ENCODE data around the gene ACER3.

ACER3 gene

GRCh38 chr11:77030834-77031414 is 170.2 kb downstream of the ACER3 start:
- Histone ChIP-seq H3K9ac (no peak overlapping the region), H3K27ac (no peak overlapping the region), H3K4me3 (ENCODE audit: low read depth, low read length) (no peak overlapping the region), H3K27me3 (ENCODE audit: control insufficient read depth, insufficient read depth, low read length) (no peaks in the 10 kb centered on the region), H3K36me3 (ENCODE audit: control insufficient read depth, insufficient read depth, low read length) (no peaks in the 10 kb centered on the region), H2AFZ (no peak overlapping the region), H3K4me2 (ENCODE audit: low read length) (no peak overlapping the region), H3K9me3 (ENCODE audit: control insufficient read depth, low read length) (no peaks in the 10 kb centered on the region), H3K4me1 (no peaks in the 10 kb centered on the region), H3K79me2 (no peaks in the 10 kb centered on the region)
- TF ChIP-seq, protein P1, sequence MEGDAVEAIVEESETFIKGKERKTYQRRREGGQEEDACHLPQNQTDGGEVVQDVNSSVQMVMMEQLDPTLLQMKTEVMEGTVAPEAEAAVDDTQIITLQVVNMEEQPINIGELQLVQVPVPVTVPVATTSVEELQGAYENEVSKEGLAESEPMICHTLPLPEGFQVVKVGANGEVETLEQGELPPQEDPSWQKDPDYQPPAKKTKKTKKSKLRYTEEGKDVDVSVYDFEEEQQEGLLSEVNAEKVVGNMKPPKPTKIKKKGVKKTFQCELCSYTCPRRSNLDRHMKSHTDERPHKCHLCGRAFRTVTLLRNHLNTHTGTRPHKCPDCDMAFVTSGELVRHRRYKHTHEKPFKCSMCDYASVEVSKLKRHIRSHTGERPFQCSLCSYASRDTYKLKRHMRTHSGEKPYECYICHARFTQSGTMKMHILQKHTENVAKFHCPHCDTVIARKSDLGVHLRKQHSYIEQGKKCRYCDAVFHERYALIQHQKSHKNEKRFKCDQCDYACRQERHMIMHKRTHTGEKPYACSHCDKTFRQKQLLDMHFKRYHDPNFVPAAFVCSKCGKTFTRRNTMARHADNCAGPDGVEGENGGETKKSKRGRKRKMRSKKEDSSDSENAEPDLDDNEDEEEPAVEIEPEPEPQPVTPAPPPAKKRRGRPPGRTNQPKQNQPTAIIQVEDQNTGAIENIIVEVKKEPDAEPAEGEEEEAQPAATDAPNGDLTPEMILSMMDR (IDR thresholded peaks at IDR 0.05), result no peak

DNA sequence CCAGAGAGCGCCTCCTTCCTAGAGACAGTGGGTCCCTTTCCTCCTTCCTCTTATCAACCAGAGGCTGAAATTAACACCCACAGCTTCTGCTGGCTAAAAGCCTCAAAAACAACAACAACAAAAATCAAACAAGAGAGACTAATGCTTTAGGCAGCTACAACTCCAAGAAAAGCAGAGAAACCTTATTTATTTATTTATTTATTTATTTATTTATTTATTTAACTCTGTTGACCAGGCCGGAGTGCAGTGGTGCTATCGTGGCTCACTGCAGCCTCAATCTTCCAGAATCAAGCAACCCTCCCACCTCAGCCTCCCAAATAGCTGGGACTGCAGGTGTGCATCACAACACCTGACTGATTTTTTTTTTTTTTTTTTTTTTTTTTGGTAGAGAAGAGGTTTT is 170.9 kb downstream of the ACER3 start:
- H3K9ac ChIP-seq, result no peak overlapping the region
- H3K4me2 ChIP-seq (ENCODE audit: low read length), result no peak overlapping the region
- no peaks in the 10 kb centered on the region for H3K27me3 ChIP-seq (ENCODE audit: control insufficient read depth, insufficient read depth, low read length)
- TF ChIP-seq, protein P1 (IDR thresholded peaks at IDR 0.05), result no peak
- no peaks in the 10 kb centered on the region for H3K4me1 ChIP-seq
- no peak overlapping the region for H3K4me3 ChIP-seq (ENCODE audit: low read depth, low read length)
- H3K79me2 ChIP-seq, result no peaks in the 10 kb centered on the region
- no peak overlapping the region for H3K27ac ChIP-seq
- H2AFZ ChIP-seq, result no peak overlapping the region
- H3K9me3 ChIP-seq (ENCODE audit: control insufficient read depth, low read length), result no peaks in the 10 kb centered on the region
- H3K36me3 ChIP-seq (ENCODE audit: control insufficient read depth, insufficient read depth, low read length), result no peaks in the 10 kb centered on the region

- no peak overlapping the region for H3K9ac ChIP-seq
- no peaks in the 10 kb centered on the region for H3K79me2 ChIP-seq
- H3K27me3 ChIP-seq (ENCODE audit: control insufficient read depth, insufficient read depth, low read length), result no peaks in the 10 kb centered on the region
- no peaks in the 10 kb centered on the region for H3K4me1 ChIP-seq
- H2AFZ ChIP-seq, result no peak overlapping the region
- H3K4me2 ChIP-seq (ENCODE audit: low read length), result no peak overlapping the region
- H3K36me3 ChIP-seq (ENCODE audit: control insufficient read depth, insufficient read depth, low read length), result no peaks in the 10 kb centered on the region
- H3K4me3 ChIP-seq (ENCODE audit: low read depth, low read length), result no peak overlapping the region
- H3K9me3 ChIP-seq (ENCODE audit: control insufficient read depth, low read length), result no peaks in the 10 kb centered on the region
- TF ChIP-seq, protein P1 (IDR thresholded peaks at IDR 0.05), result no peak
- no peak overlapping the region for H3K27ac ChIP-seq
Observed at GRCh38 chr11:77035039-77035438, 174.3 kb downstream of the ACER3 start.

DNA sequence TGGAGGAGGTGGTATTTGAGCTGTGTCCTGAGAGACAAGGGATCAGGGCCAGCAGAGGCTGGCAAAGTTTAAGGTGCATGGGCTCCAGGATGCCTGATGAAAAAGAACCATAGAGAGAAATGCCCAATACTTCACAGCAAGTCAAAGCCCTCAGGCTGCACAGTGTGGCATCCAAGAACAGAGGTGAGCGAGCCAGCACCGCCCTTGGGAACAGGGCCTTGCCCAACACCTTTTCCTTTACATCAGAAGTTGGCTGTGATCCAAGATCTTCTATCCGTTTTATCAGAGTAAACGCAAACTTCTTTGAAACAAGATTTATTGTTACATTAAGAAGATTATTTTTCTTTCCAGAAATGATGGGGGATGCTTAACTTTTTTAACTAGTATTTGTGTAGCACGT is 174.9 kb downstream of the ACER3 start:
- H3K9me3 ChIP-seq (ENCODE audit: control insufficient read depth, low read length), result no peaks in the 10 kb centered on the region
- H3K9ac ChIP-seq, result no peak overlapping the region
- no peaks in the 10 kb centered on the region for H3K36me3 ChIP-seq (ENCODE audit: control insufficient read depth, insufficient read depth, low read length)
- H3K4me2 ChIP-seq (ENCODE audit: low read length), result no peak overlapping the region
- no peak overlapping the region for H3K4me3 ChIP-seq (ENCODE audit: low read depth, low read length)
- no peaks in the 10 kb centered on the region for H3K79me2 ChIP-seq
- TF ChIP-seq, protein P1 (IDR thresholded peaks at IDR 0.05), result no peak
- H3K27me3 ChIP-seq (ENCODE audit: control insufficient read depth, insufficient read depth, low read length), result no peaks in the 10 kb centered on the region
- no peaks in the 10 kb centered on the region for H3K4me1 ChIP-seq
- no peak overlapping the region for H3K27ac ChIP-seq
- no peak overlapping the region for H2AFZ ChIP-seq

DNA sequence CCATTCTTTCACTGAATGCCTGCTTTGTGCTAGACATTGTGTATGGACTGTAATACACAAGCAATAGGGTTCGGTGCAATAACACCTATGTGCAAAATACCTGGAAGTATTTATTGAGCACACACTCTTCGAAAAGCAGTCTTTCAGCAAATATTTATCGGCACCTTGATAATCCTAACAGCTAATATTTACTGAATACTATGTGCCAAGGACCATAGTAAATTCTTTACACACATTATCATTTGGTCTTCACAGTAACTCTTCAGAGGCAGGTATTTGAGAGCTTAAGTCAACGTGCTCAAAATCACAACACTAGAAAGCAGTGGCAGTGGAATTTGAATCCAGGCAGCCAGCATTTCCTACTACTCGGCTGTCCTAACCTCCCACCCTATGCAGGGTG is 175.7 kb downstream of the ACER3 start:
- H3K4me3 ChIP-seq (ENCODE audit: low read depth, low read length), result no peak overlapping the region
- H3K27me3 ChIP-seq (ENCODE audit: control insufficient read depth, insufficient read depth, low read length), result no peaks in the 10 kb centered on the region
- no peaks in the 10 kb centered on the region for H3K4me1 ChIP-seq
- no peaks in the 10 kb centered on the region for H3K36me3 ChIP-seq (ENCODE audit: control insufficient read depth, insufficient read depth, low read length)
- H3K79me2 ChIP-seq, result no peaks in the 10 kb centered on the region
- H2AFZ ChIP-seq, result no peak overlapping the region
- H3K27ac ChIP-seq, result no peak overlapping the region
- TF ChIP-seq, protein P1 (IDR thresholded peaks at IDR 0.05), result no peak
- no peak overlapping the region for H3K4me2 ChIP-seq (ENCODE audit: low read length)
- no peaks in the 10 kb centered on the region for H3K9me3 ChIP-seq (ENCODE audit: control insufficient read depth, low read length)
- H3K9ac ChIP-seq, result no peak overlapping the region
